Esophagus (tissue), 2 donors: ENCODE results near the gene NXF2B. TPM values are rescaled to one million over a fixed set of nuclear protein-coding genes. Genes with fewer than 3 reads are reported as not detected.
"Not testable (repeated sequence)": the region's sequence is repeated elsewhere in the genome, so short reads cannot be mapped to it uniquely, and the experiment has no call there.

Experiments used
- H3K27ac ChIP-seq, 2 donors: one replicate each; pipeline ENCODE4 v1.5.1; 2013; ENCODE audit warnings: low read depth in 2 of 2, mild to moderate bottlenecking in 2 of 2, inconsistent platforms in 1 of 2, low read length in 1 of 2, moderate library complexity in 1 of 2
- H3K27me3 ChIP-seq, 2 donors: one replicate each; pipeline ENCODE4 v1.6.1; 2013; ENCODE audit warnings: low read length in 2 of 2, control low read depth in 1 of 2, mild to moderate bottlenecking in 1 of 2; ENCODE audit not compliant: insufficient read depth in 2 of 2, control insufficient read depth in 1 of 2
- H3K36me3 ChIP-seq, 2 donors: one replicate each; pipeline ENCODE4 v1.6.1; 2013; ENCODE audit warnings: low read length in 1 of 2; ENCODE audit not compliant: control insufficient read depth in 2 of 2, insufficient read depth in 2 of 2
- H3K4me1 ChIP-seq, 2 donors: one replicate each; pipeline ENCODE4 v1.6.1; 2013; ENCODE audit warnings: low read length in 1 of 2; ENCODE audit not compliant: control insufficient read depth in 2 of 2, insufficient read depth in 2 of 2
- H3K4me3 ChIP-seq, 2 donors: one replicate each; pipeline ENCODE4 v1.5.1; 2013; ENCODE audit warnings: low read length in 2 of 2, mild to moderate bottlenecking in 2 of 2, low read depth in 1 of 2, moderate library complexity in 1 of 2
- H3K9me3 ChIP-seq, 2 donors: one replicate each; pipeline ENCODE4 v1.6.1; 2013; ENCODE audit warnings: mild to moderate bottlenecking in 2 of 2, low read depth in 1 of 2, low read length in 1 of 2, moderate library complexity in 1 of 2; ENCODE audit not compliant: control insufficient read depth in 2 of 2, insufficient read depth in 1 of 2
- WGBS, 2 donors: extraction: QIAGEN DNeasy Blood & Tissue Kit; methylation state at CpG; one replicate each; pipeline ENCODE4 v1.1.7; 2013; 5-methylcytosine and 5-hydroxymethylcytosine counted together
- polyA plus RNA-seq, 2 donors: library from polyadenylated mRNA; stranded (reverse); fragments of 200-250 nt; gene quantifications; one replicate each; pipeline ENCODE4 v1.2.3, GENCODE V29; 2013
- donor health status: healthy with polysubstance abuse.
- donor health status: Bipolar disorder and iron deficiency.

NXF2B gene, protein sequence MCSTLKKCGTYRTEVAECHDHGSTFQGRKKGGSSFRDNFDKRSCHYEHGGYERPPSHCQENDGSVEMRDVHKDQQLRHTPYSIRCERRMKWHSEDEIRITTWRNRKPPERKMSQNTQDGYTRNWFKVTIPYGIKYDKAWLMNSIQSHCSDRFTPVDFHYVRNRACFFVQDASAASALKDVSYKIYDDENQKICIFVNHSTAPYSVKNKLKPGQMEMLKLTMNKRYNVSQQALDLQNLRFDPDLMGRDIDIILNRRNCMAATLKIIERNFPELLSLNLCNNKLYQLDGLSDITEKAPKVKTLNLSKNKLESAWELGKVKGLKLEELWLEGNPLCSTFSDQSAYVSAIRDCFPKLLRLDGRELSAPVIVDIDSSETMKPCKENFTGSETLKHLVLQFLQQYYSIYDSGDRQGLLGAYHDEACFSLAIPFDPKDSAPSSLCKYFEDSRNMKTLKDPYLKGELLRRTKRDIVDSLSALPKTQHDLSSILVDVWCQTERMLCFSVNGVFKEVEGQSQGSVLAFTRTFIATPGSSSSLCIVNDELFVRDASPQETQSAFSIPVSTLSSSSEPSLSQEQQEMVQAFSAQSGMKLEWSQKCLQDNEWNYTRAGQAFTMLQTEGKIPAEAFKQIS
- not detected for polyA plus RNA-seq

DNA sequence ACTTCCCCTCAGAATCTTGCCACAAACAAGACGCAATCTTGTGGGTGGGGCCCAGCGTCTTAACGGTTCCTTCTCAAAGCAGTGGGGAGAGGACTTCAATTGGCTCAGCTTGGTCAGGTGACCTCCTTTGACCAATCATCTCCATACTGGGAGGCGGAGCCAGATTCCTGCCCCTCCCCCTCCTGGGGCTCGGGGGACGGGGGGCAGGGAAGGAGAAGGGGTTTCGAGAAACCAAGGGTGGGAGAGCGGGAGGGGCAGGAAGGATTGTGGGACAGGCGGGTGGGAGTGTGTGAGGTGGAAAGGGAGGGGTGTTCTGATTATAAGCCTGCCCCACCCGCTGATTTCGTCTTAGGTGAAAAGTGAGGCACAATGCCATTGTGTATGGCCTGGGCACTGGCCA, at the start of gene NXF2B:
Gene NXF2B (minus strand): TSS at position 101 of the 400 bp plus-strand sequence. CDS start 59,972 bp downstream, outside the sequence.
- no CpG with 5 or more reads among the region's 11 CpGs for WGBS, 2 donors
- H3K36me3 ChIP-seq, H3K27me3 ChIP-seq, H3K27ac ChIP-seq, H3K4me1 ChIP-seq, H3K4me3 ChIP-seq, H3K9me3 ChIP-seq: not testable (repeated sequence)

DNA sequence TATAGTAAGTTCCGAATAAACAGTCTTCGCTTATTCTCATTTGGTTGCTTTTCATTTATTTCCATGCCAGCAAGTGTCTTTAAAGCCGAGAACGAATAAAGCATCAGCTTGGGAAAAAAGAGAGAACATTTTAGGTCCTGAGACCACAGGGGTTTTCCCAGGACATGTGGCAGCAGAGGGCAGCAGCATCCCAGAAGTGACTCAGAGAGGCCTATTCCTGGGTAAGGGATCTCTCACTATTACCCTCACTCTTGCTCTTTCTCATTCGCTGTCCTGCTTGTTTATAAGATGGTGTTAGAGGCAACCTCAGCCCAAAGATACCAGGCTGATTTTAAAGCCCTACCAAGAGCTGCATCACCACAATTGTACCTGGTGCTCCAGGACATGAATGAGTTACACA, 39.0 kb upstream of the NXF2B start:
- H3K4me1 ChIP-seq, H3K36me3 ChIP-seq, H3K27me3 ChIP-seq, H3K9me3 ChIP-seq, H3K4me3 ChIP-seq, H3K27ac ChIP-seq: not testable (repeated sequence)
- WGBS, 2 donors, result 26 to 27% methylated on average over 2 of the region's 5 CpGs

DNA sequence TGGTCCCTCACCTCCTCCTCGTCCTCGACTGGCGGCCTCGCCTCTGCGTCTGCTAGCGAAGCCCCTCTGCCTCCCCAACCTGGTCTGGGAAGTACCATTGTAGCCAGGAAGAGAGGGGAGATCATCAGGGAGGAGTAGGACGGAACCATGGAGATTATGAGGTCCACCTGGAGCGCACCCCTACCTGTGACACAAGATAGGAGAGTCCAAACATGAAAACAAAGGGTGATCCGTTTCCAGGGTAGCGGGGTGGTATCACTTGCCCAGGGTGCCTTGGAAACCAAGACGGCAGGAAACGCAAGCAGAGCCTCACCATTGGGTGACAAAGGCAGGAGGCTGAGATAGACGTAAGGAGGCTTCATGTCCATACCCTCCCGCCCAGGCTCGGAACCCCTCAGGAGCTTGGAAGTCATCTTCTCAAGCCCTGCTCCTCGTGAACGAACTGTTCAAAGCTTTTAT, 32.0 kb upstream of the NXF2B start, which contains the start of gene TCP11X2:
Gene TCP11X2 (minus strand): TSS at position 51 of the 459 bp plus-strand sequence.
- not testable (repeated sequence) for H3K4me3 ChIP-seq, H3K27ac ChIP-seq, H3K27me3 ChIP-seq, H3K4me1 ChIP-seq, H3K36me3 ChIP-seq, H3K9me3 ChIP-seq
- 50 to 53% methylated on average over 7 of the region's 17 CpGs for WGBS, 2 donors

DNA sequence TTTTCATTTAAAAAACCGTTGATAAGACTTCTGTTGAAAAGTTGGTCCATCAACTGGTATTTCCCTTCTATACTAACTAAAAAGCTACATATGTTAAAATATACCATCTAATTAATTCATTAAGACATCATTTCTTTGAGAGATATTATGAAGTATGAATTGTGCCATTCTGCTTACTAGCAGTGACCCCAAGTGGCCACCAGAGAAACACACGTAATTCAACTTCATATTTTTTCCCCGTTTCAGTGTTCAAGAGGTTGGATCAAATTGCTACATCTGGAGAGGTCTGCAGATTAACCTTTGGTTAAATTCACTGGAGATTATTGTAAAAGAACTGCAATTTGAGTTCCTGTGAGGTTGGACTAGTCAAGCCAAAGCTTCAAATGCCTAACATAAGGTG, 30.4 kb upstream of the NXF2B start:
- not testable (repeated sequence) for H3K4me3 ChIP-seq, H3K36me3 ChIP-seq, H3K27ac ChIP-seq, H3K4me1 ChIP-seq, H3K9me3 ChIP-seq, H3K27me3 ChIP-seq
- WGBS, 2 donors, result no CpG with 5 or more reads among the region's 3 CpGs

DNA sequence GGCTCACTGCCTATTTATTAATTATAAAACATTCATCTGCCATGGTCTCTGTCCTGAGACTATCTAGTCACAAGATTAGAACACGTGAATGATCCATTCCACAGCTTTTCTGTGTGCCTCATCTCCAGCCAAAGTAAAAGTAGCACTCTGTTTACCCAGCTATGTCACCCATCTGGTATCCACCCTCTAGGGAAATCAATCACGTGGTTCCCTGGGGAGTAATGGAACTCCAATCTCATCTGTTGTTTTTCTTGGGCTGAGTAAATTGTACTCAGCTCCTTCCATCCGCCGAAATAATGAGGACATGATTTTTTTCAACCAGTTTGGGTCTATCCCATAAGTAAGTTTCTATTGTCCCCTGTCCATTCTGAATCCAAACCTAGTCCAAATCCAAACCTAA, 18.8 kb upstream of the NXF2B start:
- not testable (repeated sequence) for H3K4me1 ChIP-seq, H3K9me3 ChIP-seq, H3K36me3 ChIP-seq, H3K27me3 ChIP-seq, H3K27ac ChIP-seq, H3K4me3 ChIP-seq
- WGBS, 2 donors, result no CpG with 5 or more reads among the region's 4 CpGs

DNA sequence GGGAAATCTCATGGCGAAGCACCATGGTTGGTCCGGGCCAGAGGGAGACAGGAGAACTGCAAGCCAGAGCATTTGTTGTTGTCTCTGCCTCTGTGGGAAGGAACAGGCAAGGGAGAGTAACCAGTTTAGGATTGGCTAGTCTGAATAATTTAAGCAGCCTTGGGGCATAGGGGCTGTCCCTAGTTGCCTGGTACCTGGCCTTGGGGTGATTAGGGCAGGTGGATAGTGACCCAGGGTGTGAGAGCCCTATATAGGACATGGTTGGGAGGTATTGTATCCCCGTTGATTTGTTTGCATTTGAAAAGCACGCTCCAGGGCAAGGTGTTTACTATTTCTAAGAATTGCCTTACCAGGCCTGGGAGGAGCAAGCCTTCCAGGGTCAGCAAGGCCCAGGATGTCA, 25.3 kb downstream of the NXF2B start:
- not testable (repeated sequence) for H3K4me1 ChIP-seq, H3K4me3 ChIP-seq, H3K9me3 ChIP-seq, H3K27me3 ChIP-seq, H3K36me3 ChIP-seq, H3K27ac ChIP-seq
- WGBS, 2 donors, result no CpG with 5 or more reads among the region's 4 CpGs

DNA sequence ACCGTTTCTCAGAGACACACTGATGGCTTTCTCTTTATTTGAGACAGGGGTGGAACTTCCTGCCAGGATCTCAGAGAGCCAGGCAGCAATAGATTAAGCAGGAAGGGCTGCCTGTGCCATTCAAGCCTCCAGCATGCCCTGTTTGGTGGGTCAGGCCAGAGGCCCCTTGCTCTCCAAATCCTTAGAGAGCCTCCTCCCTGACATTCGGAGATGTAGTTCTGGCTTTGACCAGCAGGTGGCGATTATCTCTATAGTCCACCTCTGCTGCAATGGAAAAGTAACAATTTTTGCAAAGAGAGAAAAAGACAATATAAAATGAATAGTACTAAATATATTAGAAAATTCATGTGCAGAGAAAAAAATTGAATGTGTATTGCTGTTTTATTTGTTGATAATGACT, 93.9 kb downstream of the NXF2B start:
- Histone ChIP-seq H3K27me3 (no peaks in the 10 kb centered on the region), H3K4me1 (no peaks in the 10 kb centered on the region)
- 30 to 31% methylated on average over 3 of the region's 3 CpGs for WGBS, 2 donors

DNA sequence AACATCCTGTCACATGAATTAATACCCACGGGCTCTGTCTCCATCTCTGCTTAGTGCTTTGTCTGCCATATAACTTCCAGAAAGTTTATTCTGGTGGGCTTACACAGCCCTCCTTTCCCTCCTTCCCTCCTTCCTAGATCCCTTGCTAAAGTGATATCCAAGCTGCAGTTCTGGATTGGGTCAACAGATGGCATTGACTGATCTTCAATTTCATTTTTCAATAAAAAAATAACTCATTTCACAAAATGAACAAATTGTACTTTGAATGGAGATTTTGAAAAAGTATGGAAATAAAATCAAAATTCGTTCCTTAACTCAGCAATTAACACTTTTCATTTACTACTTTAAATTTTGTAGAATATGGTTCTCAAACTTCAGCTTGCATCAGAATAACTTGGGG, 97.9 kb downstream of the NXF2B start:
- Histone ChIP-seq H3K4me1 (no peaks in the 10 kb centered on the region), H3K4me3 (no peak overlapping the region)

More for the DNA sequence above, 93.9 kb downstream of the NXF2B start:
- Histone ChIP-seq H3K36me3 (no peaks in the 10 kb centered on the region), H3K4me3 (no peak overlapping the region), H3K9me3 (no peaks in the 10 kb centered on the region), H3K27ac (no peak overlapping the region)

DNA sequence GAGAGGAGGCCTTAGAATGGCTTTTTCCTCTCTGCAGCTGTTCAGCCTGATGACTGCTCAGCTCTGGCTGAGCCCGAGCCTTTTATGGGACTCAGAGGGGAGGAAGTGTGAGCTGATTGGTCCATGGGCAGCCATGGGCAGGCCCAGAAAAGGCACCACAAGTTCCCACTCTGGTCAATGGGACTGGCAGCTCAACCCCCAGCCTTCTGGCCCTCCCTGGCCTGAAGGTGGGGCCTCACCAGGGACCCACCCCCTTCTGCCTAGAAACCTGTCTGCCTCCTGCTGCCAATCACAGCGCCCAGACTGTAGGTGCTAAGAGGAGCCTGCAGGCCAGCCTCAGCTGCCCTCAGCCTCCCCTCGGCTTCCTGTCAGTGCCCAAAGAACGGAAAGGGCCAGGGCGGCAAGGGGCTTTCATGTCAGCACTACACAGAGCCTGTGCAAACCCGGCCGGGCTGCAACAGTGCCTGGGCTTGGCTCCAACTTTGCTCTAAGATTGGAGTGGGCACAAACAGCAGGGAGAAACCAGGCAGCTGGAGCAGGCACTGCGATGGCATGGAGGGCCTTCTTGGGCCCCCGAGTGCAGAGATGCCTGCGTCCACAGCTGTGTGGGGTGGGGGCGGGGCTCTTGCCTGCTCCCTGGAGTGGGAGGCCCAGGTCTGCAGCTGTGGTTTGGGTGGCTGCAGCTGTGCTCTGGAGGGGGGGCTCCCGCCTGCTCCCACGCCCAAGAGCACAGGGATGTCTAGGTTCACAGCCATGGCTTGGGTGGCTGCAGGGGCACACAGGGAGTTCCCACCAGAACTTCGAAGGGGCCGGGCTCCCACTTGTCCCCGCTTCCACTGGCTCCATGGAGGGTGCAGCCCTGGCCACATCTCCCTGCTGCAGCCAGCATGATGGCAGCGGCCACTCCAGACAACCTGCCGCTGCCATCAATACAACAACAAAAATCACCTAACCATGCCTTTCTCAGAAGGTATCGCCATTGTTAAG, 100.2 kb downstream of the NXF2B start:
- Histone ChIP-seq H3K36me3 (no peaks in the 10 kb centered on the region), H3K27ac (no peak overlapping the region), H3K27me3 (no peaks in the 10 kb centered on the region), H3K9me3 (no peaks in the 10 kb centered on the region), H3K4me1 (no peaks in the 10 kb centered on the region), H3K4me3 (no peak overlapping the region)
- 73 to 76% methylated on average over 15 to 19 of the region's 19 CpGs for WGBS, 2 donors

More for the DNA sequence above, 97.9 kb downstream of the NXF2B start:
- Histone ChIP-seq H3K36me3 (no peaks in the 10 kb centered on the region), H3K27ac (no peak overlapping the region), H3K9me3 (no peaks in the 10 kb centered on the region), H3K27me3 (no peaks in the 10 kb centered on the region)
- WGBS, 2 donors, result 24 to 27% methylated on average over 2 of the region's 2 CpGs
